Measurements from ENCODE around the gene NDC1. TPM values are rescaled to one million over a fixed set of nuclear protein-coding genes. Genes with fewer than 3 reads are reported as not detected.

The NDC1 gene
- total and polyA plus RNA-seq, 2 donors (not counting 3 experiments of a cell fraction or from before 2014, with no cell fraction given) = 23.2 to 29.2 TPM

- Histone ChIP-seq H3K79me2 (ENCODE audit: control insufficient read depth, insufficient read depth, low read length) (no peaks in the 10 kb centered on the region), H3K27me3 (ENCODE audit: control insufficient read depth in 2 of 2, insufficient read depth in 2 of 2, low read length in 2 of 2) (no peaks in the 10 kb centered on the region), H3K4me2 (ENCODE audit: insufficient read depth, low read length) (no peak overlapping the region), H4K20me1 (replicated peaks; ENCODE audit: control insufficient read depth, extremely low read depth, insufficient read depth, low read length) (no peaks in the 10 kb centered on the region), H3K9ac (replicated peaks; ENCODE audit: extremely low read depth, insufficient read depth, low read length) (no peak overlapping the region), H3K4me3 (replicated peaks in 1 of 3; ENCODE audit: insufficient read depth in 1 of 3, low read depth in 1 of 3, low read length in 3 of 3) (no peak overlapping the region), H2AFZ (ENCODE audit: low read depth, low read length) (no peak overlapping the region), H3K4me1 (ENCODE audit: control insufficient read depth, extremely low read depth, insufficient read depth, low read length) (no peaks in the 10 kb centered on the region), H3K9me3 (replicated peaks; ENCODE audit: control insufficient read depth, insufficient read depth, low read length) (no peaks in the 10 kb centered on the region), H3K9me1 (replicated peaks; ENCODE audit: control insufficient read depth, extremely low read depth, insufficient read depth, low read length) (no peaks in the 10 kb centered on the region), H3K27ac (ENCODE audit: insufficient read depth, low read depth, low read length) (no peak overlapping the region), H3K36me3 (ENCODE audit: control insufficient read depth in 2 of 2, extremely low read depth in 1 of 2, insufficient read depth in 2 of 2, low read length in 2 of 2) (peaks cover 0 to 3% of the 10 kb centered on the region in 2 experiments)
- CTCF ChIA-PET = interaction anchor here (1.0 to 2.1 kb wide), 3 partner anchors 12 to 100 kb away, joined by 3 to 13 read pairs (median 5); no protein-coding TSS in a partner anchor
- POLR2A ChIA-PET = no interaction called here
- dilution Hi-C loops (cut with MboI; ENCODE audit: extremely low pct_ligation_motif_present, low sequenced_read_pairs) (no loop called here), intact Hi-C loops (cut with micrococcal nuclease) (no loop called here)
- no TSS peak for BruUV-seq (replicated peaks)
- DNase-seq (ENCODE audit: low read depth, low spot score) = no peak
- TF ChIP-seq CTCF (IDR thresholded peaks at IDR 0.05; ENCODE audit: extremely low read depth in 1 of 2, insufficient read depth in 1 of 2, low read depth in 1 of 2, low read length in 2 of 2) (no peak), FOS (IDR thresholded peaks at IDR 0.05; ENCODE audit: borderline replicate concordance, insufficient read depth, low read length) (no peak), EZH2 (IDR thresholded peaks at IDR 0.05; ENCODE audit: borderline replicate concordance, low read depth, low read length, severe bottlenecking) (no peak), MAX (IDR thresholded peaks at IDR 0.05; ENCODE audit: insufficient read depth, insufficient read length) (no peak), POLR2AphosphoS5 (IDR thresholded peaks at IDR 0.05; ENCODE audit: insufficient read depth, low read depth, low read length) (no peak), JUN (IDR thresholded peaks at IDR 0.05; ENCODE audit: borderline replicate concordance, insufficient read depth, insufficient read length, low read depth) (no peak), POLR2A (IDR thresholded peaks at IDR 0.05; ENCODE audit: low read depth, low read length) (no peak), GATA2 (IDR thresholded peaks at IDR 0.05; ENCODE audit: insufficient read depth, insufficient read length, low read depth, low read length) (no peak), MYC (IDR thresholded peaks at IDR 0.05; ENCODE audit: low read depth, low read length) (no peak)
- no peak for FAIRE-seq
Observed at GRCh38 chr1:53847980-53848379, 9.9 kb upstream of the NDC1 start.

All from endothelial cell of umbilical vein (primary cell).